SU-DHL-6 (cell line): ENCODE measurements around the gene ADAMTS19.

Experiments
- H2AFZ ChIP-seq: fragments of 200-600 bp; sonication (generic); 2 replicates; pipeline ENCODE4 v1.6.1; 2014; ENCODE audit warnings: low read depth, mild to moderate bottlenecking, moderate library complexity, mixed read lengths, antibody characterized with exemption, low read length; ENCODE audit not compliant: severe bottlenecking
- H3F3A ChIP-seq: fragments of 200-600 bp; shearing (Covaris generic); 2 replicates; pipeline ENCODE4 v1.6.0; 2016; ENCODE audit warnings: antibody characterized with exemption, mild to moderate bottlenecking; ENCODE audit not compliant: insufficient read depth
- H3K27ac ChIP-seq: fragments of 200-600 bp; sonication (generic); 2 replicates; pipeline ENCODE4 v1.5.1; 2016; ENCODE audit warnings: low read depth, mild to moderate bottlenecking, low read length, moderate library complexity, mixed read lengths
- H3K27me3 ChIP-seq: fragments of 200-600 bp; sonication (generic), shearing (Covaris generic); 2 replicates; pipeline ENCODE4 v1.6.0; 2014; ENCODE audit warnings: mild to moderate bottlenecking, low read length
- H3K36me3 ChIP-seq: fragments of 200-600 bp; sonication (generic); 2 replicates; pipeline ENCODE4 v1.6.1; 2014; ENCODE audit warnings: mild to moderate bottlenecking, low read length, mixed read lengths
- H3K4me2 ChIP-seq: fragments of 300-600, 200-600 bp; shearing (Covaris generic), sonication (generic); 2 replicates; pipeline ENCODE4 v1.6.0; 2014; ENCODE audit warnings: low read length, low read depth, mild to moderate bottlenecking; ENCODE audit not compliant: poor library complexity, severe bottlenecking
- H3K4me3 ChIP-seq: fragments of 200-600 bp; sonication (generic); 2 replicates; pipeline ENCODE4 v1.5.1; 2014; ENCODE audit warnings: antibody characterized with exemption, low read length, mild to moderate bottlenecking, mixed read lengths; ENCODE audit not compliant: insufficient read depth, poor library complexity, severe bottlenecking
- H3K79me2 ChIP-seq: fragments of 200-600 bp; sonication (generic); 2 replicates; pipeline ENCODE4 v1.6.1; 2014; ENCODE audit warnings: mild to moderate bottlenecking, low read length, moderate library complexity; ENCODE audit not compliant: insufficient read depth
- H3K9ac ChIP-seq: fragments of 200-600 bp; sonication (generic); 2 replicates; pipeline ENCODE4 v1.7.0; 2014; ENCODE audit warnings: mild to moderate bottlenecking, low read length
- H3K9me2 ChIP-seq: fragments of 200-600 bp; sonication (generic); replicated peaks from 2 replicates; pipeline ENCODE4 v1.6.1; 2014; ENCODE audit warnings: low read length; ENCODE audit not compliant: insufficient read depth
- H3K9me3 ChIP-seq: fragments of 200-600 bp; sonication (generic); 2 replicates; pipeline ENCODE4 v1.6.1; 2014; ENCODE audit warnings: low read length, mixed read lengths; ENCODE audit not compliant: insufficient read depth
- H4K20me1 ChIP-seq: fragments of 200-600 bp; sonication (generic); 2 replicates; pipeline ENCODE4 v1.6.1; 2014; ENCODE audit warnings: low read depth, mild to moderate bottlenecking, antibody characterized with exemption, low read length, moderate library complexity, mixed read lengths
- EZH2phosphoT487 ChIP-seq: fragments of 200-600 bp; sonication (generic), shearing (Covaris generic); conservative IDR thresholded peaks from 2 replicates; pipeline ENCODE4 v1.6.1; 2018; ENCODE audit warnings: mild to moderate bottlenecking, antibody characterized with exemption, low read length, moderate library complexity, mixed read lengths
- TF ChIP-seq, protein P1 (sequence below): fragments of 200-600 bp; sonication (generic); IDR thresholded peaks from one replicate; pipeline ENCODE4 v1.5.1; 2017; ENCODE audit warnings: antibody characterized with exemption, mild to moderate bottlenecking, low read length, moderate library complexity; ENCODE audit not compliant: insufficient read depth, poor library complexity, severe bottlenecking

ADAMTS19 gene

DNA sequence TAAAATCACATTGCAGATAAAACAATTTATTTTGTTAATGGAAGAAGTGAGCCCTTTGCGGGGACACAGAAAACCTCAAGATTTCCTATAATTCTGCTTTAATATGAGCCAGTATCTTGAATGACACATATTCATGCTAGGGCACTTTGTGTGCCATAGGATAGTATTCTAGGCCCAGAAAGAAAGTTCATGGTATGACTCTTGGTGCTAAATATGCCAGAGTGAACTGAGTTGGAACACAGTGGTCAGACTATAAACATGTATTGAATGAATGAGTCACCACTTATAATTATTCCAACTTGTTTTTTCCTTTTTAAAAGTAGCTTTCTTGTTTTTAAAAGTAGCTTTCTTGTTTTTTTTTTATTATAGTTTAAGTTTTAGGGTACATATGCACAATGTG, 46.0 kb downstream of the ADAMTS19 start:
- no peaks in the 10 kb centered on the region for H3K36me3 ChIP-seq
- H3K4me2 ChIP-seq = no peak overlapping the region
- no peak overlapping the region for H3K27ac ChIP-seq
- no peaks in the 10 kb centered on the region for H3K79me2 ChIP-seq
- H3K4me3 ChIP-seq = no peak overlapping the region
- H3K9ac ChIP-seq = no peak overlapping the region
- H2AFZ ChIP-seq = no peak overlapping the region
- H3K9me3 ChIP-seq = no peaks in the 10 kb centered on the region
- H3K9me2 ChIP-seq = no peaks in the 10 kb centered on the region
- no peaks in the 10 kb centered on the region for H3K27me3 ChIP-seq
- TF ChIP-seq EZH2phosphoT487 = no peak
- TF ChIP-seq, protein P1, sequence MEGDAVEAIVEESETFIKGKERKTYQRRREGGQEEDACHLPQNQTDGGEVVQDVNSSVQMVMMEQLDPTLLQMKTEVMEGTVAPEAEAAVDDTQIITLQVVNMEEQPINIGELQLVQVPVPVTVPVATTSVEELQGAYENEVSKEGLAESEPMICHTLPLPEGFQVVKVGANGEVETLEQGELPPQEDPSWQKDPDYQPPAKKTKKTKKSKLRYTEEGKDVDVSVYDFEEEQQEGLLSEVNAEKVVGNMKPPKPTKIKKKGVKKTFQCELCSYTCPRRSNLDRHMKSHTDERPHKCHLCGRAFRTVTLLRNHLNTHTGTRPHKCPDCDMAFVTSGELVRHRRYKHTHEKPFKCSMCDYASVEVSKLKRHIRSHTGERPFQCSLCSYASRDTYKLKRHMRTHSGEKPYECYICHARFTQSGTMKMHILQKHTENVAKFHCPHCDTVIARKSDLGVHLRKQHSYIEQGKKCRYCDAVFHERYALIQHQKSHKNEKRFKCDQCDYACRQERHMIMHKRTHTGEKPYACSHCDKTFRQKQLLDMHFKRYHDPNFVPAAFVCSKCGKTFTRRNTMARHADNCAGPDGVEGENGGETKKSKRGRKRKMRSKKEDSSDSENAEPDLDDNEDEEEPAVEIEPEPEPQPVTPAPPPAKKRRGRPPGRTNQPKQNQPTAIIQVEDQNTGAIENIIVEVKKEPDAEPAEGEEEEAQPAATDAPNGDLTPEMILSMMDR = no peak
- no peaks in the 10 kb centered on the region for H4K20me1 ChIP-seq
- H3F3A ChIP-seq = no peaks in the 10 kb centered on the region

DNA sequence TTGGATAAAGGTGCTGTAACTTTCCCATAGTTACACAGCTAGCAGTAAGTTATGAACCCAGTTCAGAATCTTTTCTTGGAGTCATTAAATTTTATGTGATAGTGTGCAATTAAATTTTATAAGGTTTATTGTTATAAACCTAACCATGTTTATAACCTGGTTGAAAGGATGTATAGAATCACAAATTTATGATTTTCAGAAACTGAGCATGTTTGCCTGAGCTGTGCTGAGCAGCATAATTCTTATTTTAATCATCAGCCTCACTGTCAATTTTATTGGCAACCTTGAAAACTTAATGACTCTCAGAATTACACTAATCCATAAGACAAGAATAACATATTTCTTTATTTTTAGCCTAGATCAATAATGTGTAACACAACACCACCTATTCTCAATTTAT, 46.9 kb downstream of the ADAMTS19 start:
- Histone ChIP-seq H3K4me3 (no peak overlapping the region), H3K4me2 (no peak overlapping the region), H3K9me2 (no peaks in the 10 kb centered on the region), H3K9me3 (no peaks in the 10 kb centered on the region), H3K27me3 (no peaks in the 10 kb centered on the region), H3K27ac (no peak overlapping the region), H3K79me2 (no peaks in the 10 kb centered on the region), H4K20me1 (no peaks in the 10 kb centered on the region), H3K9ac (no peak overlapping the region), H3K36me3 (no peaks in the 10 kb centered on the region), H2AFZ (no peak overlapping the region), H3F3A (no peaks in the 10 kb centered on the region)
- TF ChIP-seq EZH2phosphoT487 = no peak
- TF ChIP-seq, protein P1 = no peak

DNA sequence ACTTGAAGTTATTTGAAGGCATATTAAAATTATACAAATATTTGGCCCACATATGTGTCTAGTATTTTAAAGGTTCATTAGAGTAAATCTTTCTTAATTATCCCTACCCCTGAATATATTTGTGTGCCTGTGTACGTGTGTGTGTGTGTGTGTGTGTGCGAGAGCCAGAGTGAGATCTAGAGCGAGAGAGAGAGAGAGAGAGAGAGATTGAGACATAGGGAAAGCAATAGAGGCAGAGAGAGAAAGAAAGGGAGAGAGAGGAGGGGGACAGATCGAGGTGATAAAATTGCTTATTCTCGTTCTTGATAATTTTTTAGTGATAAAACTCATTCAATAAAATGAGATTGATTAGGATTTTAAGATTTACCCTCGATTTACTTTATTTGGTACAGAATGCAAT, 47.4 kb downstream of the ADAMTS19 start:
- Histone ChIP-seq H3K36me3 (no peaks in the 10 kb centered on the region), H3K27ac (no peak overlapping the region), H4K20me1 (no peaks in the 10 kb centered on the region), H2AFZ (no peak overlapping the region), H3K9ac (no peak overlapping the region), H3K9me2 (no peaks in the 10 kb centered on the region), H3K4me3 (no peak overlapping the region), H3K79me2 (no peaks in the 10 kb centered on the region), H3K4me2 (no peak overlapping the region), H3F3A (no peaks in the 10 kb centered on the region), H3K9me3 (no peaks in the 10 kb centered on the region), H3K27me3 (no peaks in the 10 kb centered on the region)
- TF ChIP-seq, protein P1 = no peak
- no peak for TF ChIP-seq EZH2phosphoT487

DNA sequence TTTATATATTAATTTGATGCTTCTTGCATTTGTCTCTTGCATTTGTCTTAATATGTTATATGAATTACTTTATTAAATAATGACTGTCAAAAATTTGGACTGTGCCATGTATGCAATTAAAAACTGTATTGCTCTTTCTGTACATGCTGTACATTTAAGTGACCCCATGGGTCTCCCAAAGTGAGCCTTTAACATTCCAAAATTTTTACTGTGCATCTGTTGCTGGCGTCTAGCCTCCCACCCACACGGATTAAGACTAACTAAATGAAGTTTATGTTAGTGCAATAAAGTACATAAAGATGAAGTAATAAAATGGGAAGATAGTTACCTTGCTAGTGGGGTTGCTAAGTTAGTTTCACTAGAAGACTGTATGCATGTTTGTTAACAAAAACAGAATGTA, 48.5 kb downstream of the ADAMTS19 start:
- Histone ChIP-seq H3K36me3 (no peaks in the 10 kb centered on the region), H3K9me3 (no peaks in the 10 kb centered on the region), H2AFZ (no peak overlapping the region), H3K4me2 (no peak overlapping the region), H3F3A (no peaks in the 10 kb centered on the region), H3K27me3 (no peaks in the 10 kb centered on the region), H3K4me3 (no peak overlapping the region), H3K9ac (no peak overlapping the region), H3K27ac (no peak overlapping the region), H4K20me1 (no peaks in the 10 kb centered on the region), H3K9me2 (no peaks in the 10 kb centered on the region), H3K79me2 (no peaks in the 10 kb centered on the region)
- TF ChIP-seq EZH2phosphoT487 = no peak
- TF ChIP-seq, protein P1 = no peak
